NCI-H2196 treated with DMSO at 0.1 percent for 48 hours (cell line): ENCODE data around the gene NADSYN1.
A peak's percentile ranks its signal among the peaks of the same experiment; 100 is the strongest.
"Not testable (repeated sequence)": the region's sequence is repeated elsewhere in the genome, so short reads cannot be mapped to it uniquely, and the experiment has no call there.

Source experiments
- DNase-seq: peaks from one replicate; lab custom pipeline; 2025; ENCODE audit not compliant: unreplicated experiment; lab: John Stamatoyannopoulos, UW

NADSYN1 gene

DNA sequence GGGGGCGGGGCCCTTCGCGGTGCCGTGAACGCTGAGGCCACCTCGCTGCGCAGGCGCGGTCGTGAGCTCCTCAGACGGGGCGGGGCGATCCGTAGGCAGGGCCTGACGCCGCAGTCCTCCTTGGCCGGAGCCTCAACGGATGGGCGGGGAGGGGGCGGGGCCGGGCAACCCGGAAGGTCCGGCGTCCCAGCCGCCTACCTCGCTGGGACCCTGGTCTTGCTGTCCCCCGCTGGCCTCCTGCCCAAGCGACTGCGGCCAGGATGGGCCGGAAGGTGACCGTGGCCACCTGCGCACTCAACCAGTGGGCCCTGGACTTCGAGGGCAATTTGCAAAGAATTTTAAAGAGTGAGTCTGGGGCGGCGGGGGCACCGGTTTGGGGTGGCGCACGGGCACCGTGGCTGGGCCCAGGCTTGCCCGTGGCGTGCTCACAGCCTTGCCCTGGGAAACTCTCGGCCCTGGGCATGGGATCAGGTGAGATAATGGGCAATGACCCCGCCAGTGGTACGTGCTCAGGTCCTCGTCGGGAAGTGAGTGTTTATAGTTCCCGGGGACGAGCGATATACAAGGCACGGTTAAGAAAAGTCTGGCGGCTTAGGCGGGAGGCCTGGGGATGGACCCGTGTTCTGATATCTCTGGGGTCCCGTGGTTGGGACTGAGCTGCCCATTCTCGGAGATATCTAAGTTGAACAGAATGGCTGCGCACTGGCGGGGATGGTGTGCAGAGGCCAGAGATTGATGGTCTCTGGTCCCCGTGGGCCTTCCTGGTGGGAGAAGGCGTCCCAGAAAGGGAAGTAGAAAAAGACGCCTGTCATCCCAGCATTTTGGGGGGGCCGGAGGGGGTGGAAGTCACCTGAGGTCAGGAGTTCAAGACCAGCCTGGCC is at the start of gene NADSYN1:
Gene NADSYN1 (plus strand): TSS at position 167 of the 881 bp plus-strand sequence. CDS start 94 bp downstream, at position 261.
- peak; percentile 88 for DNase-seq

DNA sequence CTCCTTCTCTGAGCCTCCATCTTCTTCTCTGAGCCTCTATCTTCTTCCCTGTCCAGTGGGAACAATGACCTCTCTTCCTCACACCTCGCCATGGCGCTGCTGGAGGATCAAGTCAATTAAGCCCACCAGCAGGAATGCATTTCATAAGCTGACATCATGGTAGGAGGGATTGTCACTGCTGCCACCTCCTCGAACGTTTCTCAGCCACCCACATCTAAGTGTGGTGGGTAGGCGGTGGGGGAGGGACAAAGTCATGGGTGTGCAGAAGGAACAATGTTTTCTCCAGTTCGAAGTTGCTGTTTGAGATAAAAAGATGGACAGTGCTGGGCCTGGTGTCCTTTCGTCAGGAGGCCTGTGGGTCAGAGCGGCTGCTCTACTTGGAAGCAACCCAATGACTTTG is 48.8 kb upstream of the NADSYN1 start:
- no peak for DNase-seq

DNA sequence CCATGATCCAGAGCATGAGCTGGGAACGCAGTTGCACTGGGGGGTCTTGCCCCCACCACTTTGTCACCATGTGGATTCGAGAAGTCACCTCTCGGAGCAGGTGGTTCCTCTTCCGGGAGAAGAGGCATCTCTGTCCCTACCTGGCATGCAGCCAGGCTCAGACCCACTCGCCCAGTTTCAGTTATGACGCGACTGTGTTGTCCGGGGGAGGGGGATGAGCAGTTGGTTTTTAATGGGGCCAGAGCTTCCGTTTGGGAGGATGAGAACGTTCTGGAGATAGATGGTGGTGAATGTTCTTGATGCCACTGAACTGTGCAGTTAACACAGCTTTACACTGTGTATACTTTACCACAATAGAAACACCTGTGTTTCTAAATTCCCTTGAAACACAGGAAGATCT is 46.3 kb upstream of the NADSYN1 start:
- DNase-seq = no peak

DNA sequence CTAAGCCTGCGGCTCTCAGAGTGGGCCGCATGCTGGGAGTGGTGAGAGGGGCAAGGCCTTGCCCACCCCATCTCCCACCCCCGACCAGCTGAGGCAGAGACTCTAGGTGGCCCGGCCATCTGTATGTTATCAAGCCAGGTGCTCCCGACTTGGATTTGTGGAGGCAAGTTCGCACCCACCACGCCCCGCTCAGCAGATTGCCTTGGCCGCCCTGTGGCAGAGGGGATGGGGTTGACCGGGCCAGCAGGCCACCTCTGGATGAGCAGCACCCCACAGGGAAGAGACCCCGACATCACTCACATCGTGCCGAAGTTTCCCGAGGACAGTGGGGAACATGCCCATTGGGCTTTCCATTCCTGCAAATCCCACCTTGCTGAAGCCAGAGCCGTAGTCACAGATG is 45.6 kb upstream of the NADSYN1 start:
- DNase-seq = no peak

DNA sequence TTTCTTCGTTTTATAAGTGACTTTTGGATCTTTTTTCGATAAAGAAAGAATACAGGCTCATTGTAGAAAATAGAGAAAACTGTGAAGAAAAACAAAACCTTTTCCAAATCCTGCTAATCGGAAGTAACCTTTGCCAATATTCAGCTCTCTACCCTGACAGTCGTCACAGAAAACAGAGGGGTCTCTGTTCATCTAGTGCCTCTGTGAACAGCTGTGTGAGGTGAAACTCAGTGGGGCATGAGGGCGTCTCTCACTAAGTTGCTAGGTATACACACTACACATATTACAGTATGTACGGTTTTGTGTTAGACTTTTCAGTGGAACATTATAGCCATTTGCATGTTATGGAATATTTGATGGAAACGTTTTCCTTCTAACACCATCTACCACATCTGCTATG is 44.2 kb upstream of the NADSYN1 start:
- no peak for DNase-seq

DNA sequence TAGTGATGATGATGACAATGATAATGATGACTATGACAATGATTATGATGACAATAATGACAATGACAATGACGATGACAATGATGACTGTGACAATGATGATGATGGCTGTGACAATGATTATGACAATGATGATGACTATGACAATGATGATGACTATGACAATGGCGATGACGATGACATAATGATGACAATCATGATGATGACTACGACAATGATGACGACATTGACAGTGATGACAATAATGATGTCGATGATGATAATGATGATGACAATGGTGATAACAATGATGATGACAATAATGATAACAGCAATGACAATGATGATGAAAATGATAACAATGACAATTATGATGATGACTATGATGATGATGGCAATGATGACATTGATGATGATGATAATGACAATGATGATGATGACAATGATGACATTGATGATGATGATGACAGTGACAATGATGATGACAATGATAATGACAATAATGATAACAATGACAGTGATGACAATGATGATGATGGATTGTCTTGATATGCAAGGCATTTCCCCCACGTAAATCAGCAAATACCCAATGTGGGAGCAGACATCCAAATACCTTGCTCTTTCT is 42.5 kb upstream of the NADSYN1 start:
- DNase-seq = no peak

DNA sequence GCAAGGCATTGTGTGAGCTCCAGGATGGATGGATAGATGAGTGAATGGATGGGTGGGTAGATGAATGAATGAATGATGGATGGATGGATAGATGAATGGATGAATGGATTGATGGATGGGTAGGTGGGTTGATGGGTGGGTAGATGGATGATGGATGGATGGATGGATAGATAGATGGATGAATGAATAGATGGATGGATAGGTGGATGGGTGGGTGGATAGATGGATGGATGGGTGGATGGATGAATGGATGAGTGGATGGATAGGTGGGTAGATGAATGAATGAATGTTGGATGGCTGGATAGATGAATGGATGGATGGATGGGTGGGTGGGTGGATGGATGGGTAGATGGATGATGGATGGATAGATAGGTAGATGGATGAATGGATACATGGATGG is 38.4 kb upstream of the NADSYN1 start:
- no peak for DNase-seq

DNA sequence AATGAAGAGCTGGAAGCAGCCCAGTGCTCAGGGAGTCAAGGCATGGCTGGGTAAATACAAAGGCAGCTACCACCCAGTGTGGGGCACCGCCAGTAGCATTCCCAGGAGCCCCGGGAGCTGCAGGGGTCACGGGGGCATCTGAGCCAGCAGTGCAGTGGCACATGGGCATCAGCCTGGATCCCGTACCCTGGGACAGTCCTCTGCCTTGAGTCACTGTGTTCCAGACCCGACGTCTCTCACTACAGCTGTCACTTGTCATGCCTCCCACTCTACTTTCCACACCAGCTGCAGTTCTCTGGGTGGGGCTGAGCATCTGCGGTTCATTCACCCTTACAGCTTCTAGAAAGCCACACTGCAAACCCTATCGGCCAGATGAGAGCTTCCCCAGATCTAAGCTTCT is 34.4 kb upstream of the NADSYN1 start:
- no peak for DNase-seq

DNA sequence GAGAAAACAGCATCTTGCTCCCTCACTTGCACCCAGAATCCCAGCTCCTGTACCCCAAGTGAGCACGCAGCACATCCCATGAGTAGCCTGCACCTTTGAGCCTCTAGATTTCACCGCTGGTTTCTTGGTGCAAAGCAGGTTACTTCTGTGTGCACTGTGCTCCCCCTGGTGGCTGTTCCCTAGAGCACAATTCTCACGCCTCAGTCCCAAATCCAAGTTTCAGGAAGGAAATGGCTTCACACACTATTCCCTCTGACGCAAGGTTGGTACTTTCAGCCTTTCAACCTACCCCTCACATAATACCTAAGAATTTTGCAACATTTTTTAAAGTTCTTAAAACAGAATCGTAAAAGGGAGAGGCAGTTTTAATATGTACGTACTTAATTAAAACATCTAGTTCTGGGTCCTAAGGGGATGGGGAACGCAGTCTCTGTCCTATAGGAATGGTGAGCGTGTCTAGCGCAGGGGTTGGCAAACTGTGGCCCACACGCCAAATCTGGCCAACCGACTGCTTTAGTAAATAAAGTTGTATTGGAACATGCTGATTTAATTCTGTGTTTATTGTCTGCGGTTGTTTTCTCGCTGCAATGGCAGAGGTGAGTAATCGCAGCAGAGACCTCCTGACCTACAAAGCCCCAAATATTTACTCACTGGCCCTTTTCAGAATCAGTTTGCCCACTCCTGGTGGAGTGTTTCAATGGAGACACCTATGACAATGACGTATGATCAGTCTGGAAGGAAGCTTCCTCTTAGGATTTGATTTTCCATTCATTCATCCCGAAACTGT is 32.4 kb upstream of the NADSYN1 start:
- DNase-seq = peak; percentile 35

DNA sequence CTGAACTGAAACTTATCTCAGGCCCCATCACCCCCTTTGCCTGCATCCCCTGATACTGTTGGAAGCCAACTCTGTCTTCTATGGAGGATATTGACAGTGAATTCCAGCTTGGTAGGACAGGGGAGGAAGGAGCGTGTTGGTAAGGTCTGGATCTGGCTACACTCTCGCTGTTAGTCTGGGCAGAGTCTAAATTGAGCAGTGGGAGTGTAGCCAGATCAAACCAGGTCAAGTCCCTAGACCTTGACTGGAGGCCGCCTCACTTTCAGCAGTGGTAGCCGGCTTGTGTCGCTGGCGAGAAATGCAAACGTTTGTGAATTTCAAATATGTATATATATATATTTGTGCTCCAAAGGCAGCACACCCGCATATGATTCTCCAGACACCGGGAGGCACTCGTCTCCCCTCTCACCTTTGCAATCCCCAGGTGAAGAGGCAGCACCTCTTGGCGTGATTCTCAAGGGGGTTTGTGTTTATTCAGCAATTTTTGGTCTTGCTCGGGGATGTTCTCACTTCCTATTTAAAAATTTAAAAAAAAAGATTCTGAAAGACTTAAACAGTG is 31.5 kb upstream of the NADSYN1 start:
- no peak for DNase-seq

DNA sequence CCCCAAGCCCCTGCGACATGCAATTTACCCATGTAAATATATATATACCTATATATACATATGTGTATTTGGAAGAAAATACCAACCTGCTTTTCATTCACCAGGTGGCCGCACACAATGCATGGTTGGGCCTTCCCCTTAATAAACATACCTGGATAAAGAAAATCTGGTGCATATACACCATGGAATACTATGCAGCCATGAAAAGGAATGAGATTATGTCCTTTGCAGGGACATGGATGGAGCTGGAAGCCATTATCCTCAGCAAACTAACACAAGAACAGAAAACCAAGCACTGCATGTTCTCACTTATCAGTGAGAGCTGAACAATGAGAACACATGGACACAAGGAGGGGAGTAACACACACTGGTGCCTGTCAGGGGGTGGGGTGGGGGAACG is 30.7 kb upstream of the NADSYN1 start:
- DNase-seq = not testable (repeated sequence)

DNA sequence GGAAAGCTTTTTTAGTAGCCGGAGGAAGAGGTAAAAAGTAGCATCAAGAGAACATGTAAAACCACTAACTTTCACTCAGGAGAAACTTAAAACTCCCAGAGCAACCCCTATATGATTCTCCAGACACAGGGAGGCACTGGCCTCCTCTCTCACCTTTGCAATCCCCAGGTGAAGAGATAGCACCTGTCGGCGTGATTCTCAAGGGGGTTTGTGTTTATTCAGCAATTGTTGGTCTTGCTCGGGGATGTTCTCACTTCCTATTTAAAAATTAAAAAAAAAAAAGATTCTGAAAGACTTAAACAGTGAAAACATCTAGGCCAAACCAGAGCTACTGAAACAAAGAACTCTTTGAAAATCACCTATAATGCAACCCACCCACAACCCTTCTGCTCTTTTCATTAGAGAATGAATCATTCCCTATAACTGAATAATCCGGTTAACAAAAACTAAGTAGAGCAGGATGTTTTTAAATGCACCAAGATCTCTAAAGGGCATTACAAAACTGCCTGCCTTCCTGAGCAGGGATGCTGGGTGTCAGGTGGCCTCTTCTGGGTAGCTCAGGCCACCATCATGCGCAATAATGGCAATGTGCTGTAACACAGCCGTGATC is 29.7 kb upstream of the NADSYN1 start:
- DNase-seq = no peak

DNA sequence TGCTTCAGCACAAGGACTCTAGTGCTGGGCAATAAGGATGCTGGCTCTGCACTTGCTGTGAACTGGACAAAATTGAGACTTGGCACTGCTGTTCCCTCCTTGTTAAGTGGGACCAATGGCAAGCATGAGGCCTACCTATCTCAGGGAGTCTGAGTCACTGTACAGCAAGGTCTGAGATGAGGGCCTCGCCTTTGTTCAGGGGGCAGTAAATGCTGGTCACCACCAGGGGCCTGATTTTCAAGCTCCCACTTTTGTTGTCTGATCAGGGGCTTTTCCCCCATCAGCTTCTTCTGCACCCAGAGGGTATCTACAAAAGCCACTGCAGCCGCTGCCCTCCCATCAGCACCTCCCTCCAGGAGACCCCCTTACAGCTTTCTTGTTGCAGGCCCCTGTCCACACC is 27.6 kb upstream of the NADSYN1 start:
- no peak for DNase-seq

DNA sequence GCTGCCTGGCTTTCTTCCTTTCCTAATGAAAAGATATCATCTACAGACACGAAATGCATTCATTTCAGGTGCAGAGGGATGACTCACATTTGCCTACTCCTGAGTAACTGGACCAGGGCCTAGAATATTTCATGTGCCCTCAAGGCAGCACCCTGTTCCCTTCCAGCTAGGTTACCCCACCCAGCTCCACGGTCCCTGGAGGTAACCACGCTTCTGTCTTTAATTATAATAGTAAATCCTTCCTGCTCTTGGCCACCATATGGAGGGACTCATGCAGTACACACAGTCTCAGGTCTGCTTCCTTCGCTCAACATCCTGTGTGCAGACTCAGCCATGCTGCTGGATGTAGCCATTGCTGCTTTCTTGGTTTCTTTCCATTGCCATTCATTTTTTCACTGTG is 27.1 kb upstream of the NADSYN1 start:
- DNase-seq = peak; percentile 54

DNA sequence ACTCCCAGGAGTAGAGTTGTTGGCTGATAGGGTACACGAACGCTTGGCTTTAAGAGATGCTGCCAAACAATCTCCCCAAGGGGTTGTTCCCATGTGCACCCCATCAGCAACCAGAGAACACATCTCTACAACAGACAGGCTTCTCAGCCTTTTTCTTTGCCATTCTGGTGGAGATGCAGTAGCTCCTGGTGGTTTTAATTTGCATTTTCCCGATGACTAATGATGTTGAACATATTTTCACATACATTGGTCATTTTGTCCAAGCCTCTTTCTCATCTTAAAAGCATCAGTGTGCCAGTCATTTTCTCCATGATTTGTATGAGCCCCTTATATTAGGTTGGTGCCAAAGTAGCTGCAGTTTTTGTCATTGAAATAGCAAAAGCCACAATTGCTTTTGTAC is 26.6 kb upstream of the NADSYN1 start:
- DNase-seq = no peak

DNA sequence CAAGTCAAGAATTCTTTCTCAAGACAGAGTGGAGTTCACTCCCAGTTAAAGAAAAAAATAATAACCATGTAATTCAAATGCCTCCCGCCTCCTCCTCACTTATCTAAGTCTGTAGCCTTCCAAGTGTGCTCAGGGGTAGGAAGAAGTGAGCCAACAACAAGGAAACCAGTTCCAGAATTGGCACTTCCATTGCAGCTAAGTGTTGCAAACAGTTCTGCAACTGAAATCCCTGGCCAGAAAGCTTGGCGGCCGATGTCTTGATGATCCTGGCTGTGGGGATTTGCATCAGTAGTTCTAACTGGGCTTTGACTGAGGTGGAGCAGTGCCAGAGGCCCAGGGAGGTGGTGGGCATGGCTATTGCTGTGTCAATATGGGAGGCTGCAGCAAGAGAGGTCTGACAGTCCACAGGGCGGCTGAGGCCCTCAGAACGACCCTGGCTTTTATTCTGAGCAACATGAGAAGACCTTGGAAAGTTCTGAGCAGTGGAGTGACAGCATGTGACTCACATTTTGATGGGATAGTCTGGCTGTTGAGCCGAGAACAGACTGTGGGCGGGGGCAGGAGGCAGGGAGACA is 24.1 kb upstream of the NADSYN1 start:
- DNase-seq = no peak

DNA sequence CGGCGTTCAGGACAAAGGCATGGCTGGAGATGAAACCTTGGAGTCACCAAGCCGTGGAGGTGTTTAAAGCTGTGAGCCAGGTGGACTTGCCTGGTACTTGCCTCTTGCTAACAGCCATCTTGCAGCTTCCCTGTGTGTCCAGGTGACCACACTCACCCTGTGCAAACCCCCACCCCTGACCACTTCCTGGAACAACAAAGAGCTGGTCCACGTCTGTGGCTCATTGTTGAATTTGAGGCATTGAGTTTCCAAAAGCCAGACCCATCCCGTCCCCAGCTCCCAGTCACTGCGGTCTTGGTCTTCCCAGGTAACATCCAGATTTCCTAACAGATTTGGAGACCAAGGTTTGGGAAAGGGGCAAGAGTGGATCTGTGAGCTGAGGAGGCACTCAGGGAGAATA is 23.3 kb upstream of the NADSYN1 start:
- DNase-seq = no peak

DNA sequence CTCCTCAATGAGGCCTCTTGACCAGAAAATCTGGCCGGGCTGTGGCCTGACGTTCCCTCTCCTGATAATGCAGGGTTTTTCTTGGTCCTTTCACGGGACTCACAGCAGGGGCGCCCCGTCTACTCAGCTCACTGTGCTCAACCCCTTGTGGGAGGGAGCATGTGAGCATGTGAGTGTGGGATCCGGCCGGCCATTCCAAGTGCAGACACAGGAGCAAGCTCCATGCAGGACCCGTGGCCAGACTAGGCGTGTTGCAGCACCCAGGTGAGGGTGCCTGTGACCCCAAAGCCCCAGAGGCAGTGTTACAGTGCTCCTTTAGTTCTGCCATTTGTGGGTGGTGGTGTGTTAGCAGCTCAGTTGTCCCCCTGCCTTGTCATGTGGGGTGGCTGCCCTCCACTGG is 22.8 kb upstream of the NADSYN1 start:
- no peak for DNase-seq

DNA sequence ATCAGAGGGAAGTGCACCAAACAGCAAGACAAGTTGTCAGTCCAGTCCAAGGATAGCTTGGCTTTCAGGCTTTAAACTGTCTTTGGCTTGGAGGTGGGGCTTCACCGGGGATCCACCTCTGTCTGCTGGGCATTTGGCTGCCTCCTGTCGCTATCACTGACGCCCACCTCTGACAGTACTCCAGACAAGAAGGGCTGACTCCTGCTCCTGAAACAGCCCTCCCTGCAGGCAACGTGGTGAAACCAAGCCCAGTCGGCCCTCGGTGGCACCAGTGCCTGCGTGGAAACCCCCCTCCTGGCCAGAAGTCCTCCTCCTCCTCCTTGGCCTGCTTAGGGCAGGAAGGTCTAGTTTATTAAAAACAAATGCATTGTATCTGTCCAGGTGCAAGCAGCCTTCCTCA is 21.7 kb upstream of the NADSYN1 start:
- no peak for DNase-seq

DNA sequence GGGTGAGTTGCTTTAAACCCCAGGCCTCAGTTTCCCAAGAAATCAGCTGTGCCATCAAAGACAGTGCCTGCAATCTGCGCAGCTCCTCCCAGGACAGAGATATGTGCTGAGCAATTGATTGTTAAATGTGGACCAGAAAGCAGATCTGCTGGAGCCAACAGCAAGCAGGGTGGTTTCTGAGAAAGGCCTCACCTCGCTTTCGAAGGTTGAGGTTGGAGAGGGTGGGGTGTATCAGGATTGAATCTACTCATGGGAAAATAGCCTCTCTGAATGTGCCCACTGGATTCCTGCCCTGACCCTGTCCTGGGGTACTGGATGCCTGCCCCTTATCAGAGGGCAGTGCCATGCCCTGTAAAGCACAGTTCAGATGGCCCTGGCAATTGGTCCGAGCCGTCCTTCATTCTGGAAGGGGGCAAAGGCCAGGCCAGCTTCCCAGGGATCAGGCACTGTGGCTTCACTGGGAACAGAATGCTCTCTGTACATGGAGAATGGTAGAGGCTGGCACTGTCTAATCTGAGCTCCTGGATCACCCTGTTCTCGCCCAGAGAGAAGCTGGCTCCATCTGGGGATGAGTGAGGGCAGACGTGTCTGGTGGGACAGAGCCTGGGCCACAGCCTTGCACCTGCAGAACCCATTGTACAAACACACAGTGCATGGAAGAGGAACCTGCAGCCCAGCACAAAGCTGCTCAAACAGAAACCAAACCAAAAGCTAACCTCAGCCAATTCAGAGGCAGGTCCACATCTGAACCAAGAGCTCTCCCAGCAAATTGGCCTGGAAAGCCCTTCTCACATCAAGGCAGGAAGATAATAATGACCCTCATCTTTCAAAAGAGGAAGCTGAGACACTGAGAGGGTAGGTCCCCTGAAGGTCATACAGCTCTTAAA is 20.0 kb upstream of the NADSYN1 start:
- no peak for DNase-seq
